GM15510 (cell line): Measurements from ENCODE around the gene INTS6.

Experiments used
- POLR2A ChIP-seq: IDR thresholded peaks from 3 replicates; pipeline ENCODE4 v1.6.1; 2011; ENCODE audit warnings: borderline replicate concordance; ENCODE audit not compliant: insufficient read length; ENCODE audit errors: extremely low read depth

The INTS6 gene

GRCh38 chr13:51452361-51453206 lies at the start of gene INTS6:
INTS6 (minus strand) TSS chr13:51453036; CDS start chr13:51452525, 511 bp downstream.
- peak; percentile 100 for TF ChIP-seq POLR2A

GRCh38 chr13:51502153-51502651 lies 49.4 kb upstream of the INTS6 start:
- no peak for TF ChIP-seq POLR2A

GRCh38 chr13:51501592-51502152 lies 48.8 kb upstream of the INTS6 start:
- TF ChIP-seq POLR2A: no peak

GRCh38 chr13:51501096-51501495 lies 48.3 kb upstream of the INTS6 start:
- TF ChIP-seq POLR2A: no peak

- no peak for TF ChIP-seq POLR2A
These were observed 47.9 kb upstream of the INTS6 start for GRCh38 chr13:51500687-51501086.

- TF ChIP-seq POLR2A: no peak
These were observed 47.0 kb upstream of the INTS6 start for GRCh38 chr13:51499841-51500240.

GRCh38 chr13:51495316-51495715 lies 42.5 kb upstream of the INTS6 start:
- no peak for TF ChIP-seq POLR2A

- no peak for TF ChIP-seq POLR2A
These were observed 41.3 kb upstream of the INTS6 start for GRCh38 chr13:51494156-51494555.

- TF ChIP-seq POLR2A: no peak
These were observed 35.4 kb upstream of the INTS6 start for GRCh38 chr13:51488212-51488611.

- TF ChIP-seq POLR2A: no peak
These were observed 28.8 kb upstream of the INTS6 start for GRCh38 chr13:51481656-51482055.

- TF ChIP-seq POLR2A: no peak
These were observed 26.3 kb upstream of the INTS6 start for GRCh38 chr13:51479199-51479523.

- TF ChIP-seq POLR2A: no peak
These were observed 25.8 kb upstream of the INTS6 start for GRCh38 chr13:51478418-51479198.

GRCh38 chr13:51477653-51478324 lies 25.0 kb upstream of the INTS6 start:
- no peak for TF ChIP-seq POLR2A

GRCh38 chr13:51477149-51477548 lies 24.3 kb upstream of the INTS6 start:
- TF ChIP-seq POLR2A: no peak

GRCh38 chr13:51475727-51476501 lies 23.1 kb upstream of the INTS6 start:
- TF ChIP-seq POLR2A: no peak

GRCh38 chr13:51469790-51470189 lies 17.0 kb upstream of the INTS6 start:
- no peak for TF ChIP-seq POLR2A
